HCT116 (cell line): Measurements from ENCODE around the gene TRAPPC13.

Experiments used
- CEBPB ChIP-seq: IDR thresholded peaks from 2 replicates; pipeline ENCODE4 v1.6.1; 2012; ENCODE audit warnings: low read depth
- CTCF ChIP-seq, 3 experiments: fragments of 200-600 bp in 1 of 3; sonication (generic) in 1 of 3; IDR thresholded peaks in 2 of 3; conservative IDR thresholded peaks in 1 of 3; 2 replicates each; pipeline ENCODE4 v1.5.1; 2012 to 2017; ENCODE audit warnings: low read depth in 2 of 3, low read length in 2 of 3, antibody characterized with exemption in 1 of 3, borderline replicate concordance in 1 of 3, control low read depth in 1 of 3, mild to moderate bottlenecking in 1 of 3, mixed read lengths in 1 of 3, mixed run types in 1 of 3, moderate library complexity in 1 of 3; ENCODE audit not compliant: insufficient read depth in 1 of 3
- EZH2 ChIP-seq: fragments of 200-600 bp; sonication (generic); IDR thresholded peaks from 2 replicates; pipeline ENCODE4 v1.6.1; 2017; ENCODE audit warnings: antibody characterized with exemption, mixed run types
- EZH2phosphoT487 ChIP-seq: fragments of 200-600 bp; IDR thresholded peaks from 2 replicates; pipeline ENCODE4 v1.6.1; 2018; ENCODE audit warnings: antibody characterized with exemption, borderline replicate concordance
- ZNF274 ChIP-seq: fragments of 200-500 bp; sonication (Bioruptor generic); IDR thresholded peaks from 2 replicates; pipeline ENCODE4 v1.6.1; 2014; ENCODE audit warnings: mild to moderate bottlenecking, low read depth, low read length, inconsistent platforms

DNA sequence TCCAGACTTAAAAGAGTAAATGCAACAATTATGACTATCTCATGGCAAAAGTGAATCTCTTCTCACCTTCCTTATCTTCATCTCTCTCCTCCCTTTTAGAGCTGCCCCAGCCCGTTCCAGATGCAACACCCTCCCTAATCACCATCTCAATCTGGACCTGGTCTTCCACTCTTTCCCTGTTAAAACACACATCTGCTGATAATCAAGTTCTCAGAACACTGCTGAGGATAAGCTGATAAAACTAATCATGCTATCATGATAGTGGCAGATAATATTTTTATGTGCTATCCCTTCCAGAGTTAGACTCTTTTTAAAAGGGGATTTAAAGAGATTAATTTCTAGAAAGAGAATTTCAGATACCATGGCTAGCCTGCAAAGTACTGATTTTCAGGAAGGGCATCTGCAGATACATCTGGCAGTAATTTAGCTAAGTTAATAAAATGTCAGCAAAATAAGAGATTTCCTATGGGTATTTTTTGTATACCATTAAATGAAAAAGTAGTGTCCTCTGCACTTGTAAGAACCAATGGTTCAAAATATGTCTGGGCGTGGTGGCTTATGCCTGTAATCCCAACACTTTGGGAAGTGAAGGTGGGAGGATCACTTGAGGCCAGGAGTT, 79.9 kb downstream of the TRAPPC13 start:
- TF ChIP-seq ZNF274 (no peak), EZH2 (no peak), CEBPB (no peak), EZH2phosphoT487 (no peak), CTCF (IDR thresholded peaks at IDR 0.05 in 2 of 3, conservative IDR thresholded peaks at IDR 0.05 in 1 of 3; ENCODE audit: borderline replicate concordance in 1 of 3, insufficient read depth in 1 of 3, low read depth in 2 of 3, low read length in 2 of 3) (no peak)
